ENCODE results near the gene SLC12A4.

Gene SLC12A4

GRCh38 chr16:67993207-67994039 lies 25.0 kb upstream of the SLC12A4 start:
- DNase-seq (ENCODE audit: low read depth) = peak; percentile 74
- peak overlapping the region; percentile 38 for H3K4me3 ChIP-seq (ENCODE audit: low read depth, low read length)

GRCh38 chr16:67992661-67993206 lies 24.3 kb upstream of the SLC12A4 start:
- H3K4me3 ChIP-seq (ENCODE audit: low read depth, low read length) = no peak overlapping the region
- TF ChIP-seq CTCF (conservative IDR thresholded peaks at IDR 0.05; ENCODE audit: low read depth, low read length) = no peak
- no peak for DNase-seq (ENCODE audit: low read depth)

More at GRCh38 chr16:67993207-67994039, 25.0 kb upstream of the SLC12A4 start:
- peak; percentile 73 for TF ChIP-seq CTCF (conservative IDR thresholded peaks at IDR 0.05; ENCODE audit: low read depth, low read length)

- no peak overlapping the region for H3K4me3 ChIP-seq (ENCODE audit: low read depth, low read length)
- DNase-seq (ENCODE audit: low read depth) = no peak
- TF ChIP-seq CTCF (conservative IDR thresholded peaks at IDR 0.05; ENCODE audit: low read depth, low read length) = no peak
Observed at GRCh38 chr16:67990018-67990386, 21.6 kb upstream of the SLC12A4 start.

GRCh38 chr16:67989322-67990017 lies 21.0 kb upstream of the SLC12A4 start:
- TF ChIP-seq CTCF (conservative IDR thresholded peaks at IDR 0.05; ENCODE audit: low read depth, low read length) = no peak
- DNase-seq (ENCODE audit: low read depth) = no peak
- no peak overlapping the region for H3K4me3 ChIP-seq (ENCODE audit: low read depth, low read length)

GRCh38 chr16:67988675-67989074 lies 20.2 kb upstream of the SLC12A4 start:
- H3K4me3 ChIP-seq (ENCODE audit: low read depth, low read length) = no peak overlapping the region
- DNase-seq (ENCODE audit: low read depth) = no peak
- no peak for TF ChIP-seq CTCF (conservative IDR thresholded peaks at IDR 0.05; ENCODE audit: low read depth, low read length)

GRCh38 chr16:67987460-67988160 lies 19.2 kb upstream of the SLC12A4 start:
- no peak overlapping the region for H3K4me3 ChIP-seq (ENCODE audit: low read depth, low read length)
- TF ChIP-seq CTCF (conservative IDR thresholded peaks at IDR 0.05; ENCODE audit: low read depth, low read length) = no peak
- DNase-seq (ENCODE audit: low read depth) = peak; percentile 50
